NB4 (cell line): ENCODE measurements around the gene CFAP53.

Experiments used
- DNase-seq: peaks from one replicate; pipeline ENCODE4 v3.0.0; 2010; ENCODE audit warnings: low read depth
- H3K4me3 ChIP-seq: one replicate; pipeline ENCODE4 v1.5.1; 2011; ENCODE audit warnings: mild to moderate bottlenecking, low read depth, low read length, moderate library complexity
- MYC ChIP-seq: IDR thresholded peaks from 2 replicates; pipeline ENCODE4 v1.6.1; 2011; ENCODE audit warnings: low read depth, low read length
- POLR2A ChIP-seq: IDR thresholded peaks from 2 replicates; pipeline ENCODE4 v1.6.1; 2011; ENCODE audit warnings: mild to moderate bottlenecking; ENCODE audit not compliant: insufficient read length; ENCODE audit errors: extremely low read depth
- TF ChIP-seq, protein P1 (sequence below): IDR thresholded peaks from 2 replicates; pipeline ENCODE4 v1.6.1; 2011; ENCODE audit warnings: low read depth, low read length
- TF ChIP-seq, protein P2 (sequence below): IDR thresholded peaks from one replicate; pipeline ENCODE4 v1.5.1; 2012; ENCODE audit warnings: low read depth, low read length

The CFAP53 gene

DNA sequence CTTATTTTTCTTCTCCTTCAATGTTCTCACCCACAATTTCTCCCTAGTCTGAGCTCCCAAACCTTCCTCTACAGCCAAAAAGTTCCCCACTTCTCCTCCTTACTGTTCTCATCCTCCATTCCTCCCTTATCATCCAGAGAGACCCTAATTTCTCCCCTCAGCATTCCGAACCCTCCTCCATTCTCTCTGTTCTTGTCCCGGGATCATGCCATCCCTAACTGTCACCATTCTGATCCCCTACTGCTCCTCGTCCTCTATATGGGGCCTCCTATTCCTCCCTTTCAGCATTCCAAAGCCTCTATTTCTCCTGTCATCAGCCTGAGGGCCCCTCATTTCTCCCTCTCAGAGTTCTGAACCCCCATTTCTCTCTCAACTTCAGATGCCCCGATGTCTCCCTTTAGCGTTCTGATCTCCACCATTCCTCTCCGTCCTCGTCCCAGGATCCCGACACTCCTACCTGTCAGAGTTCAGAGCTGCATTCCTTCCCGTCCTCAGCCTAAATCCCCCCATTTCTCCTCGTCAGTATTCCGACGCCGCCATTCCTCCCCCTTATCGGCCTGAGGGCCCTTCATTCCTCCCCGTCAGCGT, 14.5 kb upstream of the CFAP53 start:
- TF ChIP-seq, protein P1, sequence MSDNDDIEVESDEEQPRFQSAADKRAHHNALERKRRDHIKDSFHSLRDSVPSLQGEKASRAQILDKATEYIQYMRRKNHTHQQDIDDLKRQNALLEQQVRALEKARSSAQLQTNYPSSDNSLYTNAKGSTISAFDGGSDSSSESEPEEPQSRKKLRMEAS: no peak
- TF ChIP-seq, protein P2, sequence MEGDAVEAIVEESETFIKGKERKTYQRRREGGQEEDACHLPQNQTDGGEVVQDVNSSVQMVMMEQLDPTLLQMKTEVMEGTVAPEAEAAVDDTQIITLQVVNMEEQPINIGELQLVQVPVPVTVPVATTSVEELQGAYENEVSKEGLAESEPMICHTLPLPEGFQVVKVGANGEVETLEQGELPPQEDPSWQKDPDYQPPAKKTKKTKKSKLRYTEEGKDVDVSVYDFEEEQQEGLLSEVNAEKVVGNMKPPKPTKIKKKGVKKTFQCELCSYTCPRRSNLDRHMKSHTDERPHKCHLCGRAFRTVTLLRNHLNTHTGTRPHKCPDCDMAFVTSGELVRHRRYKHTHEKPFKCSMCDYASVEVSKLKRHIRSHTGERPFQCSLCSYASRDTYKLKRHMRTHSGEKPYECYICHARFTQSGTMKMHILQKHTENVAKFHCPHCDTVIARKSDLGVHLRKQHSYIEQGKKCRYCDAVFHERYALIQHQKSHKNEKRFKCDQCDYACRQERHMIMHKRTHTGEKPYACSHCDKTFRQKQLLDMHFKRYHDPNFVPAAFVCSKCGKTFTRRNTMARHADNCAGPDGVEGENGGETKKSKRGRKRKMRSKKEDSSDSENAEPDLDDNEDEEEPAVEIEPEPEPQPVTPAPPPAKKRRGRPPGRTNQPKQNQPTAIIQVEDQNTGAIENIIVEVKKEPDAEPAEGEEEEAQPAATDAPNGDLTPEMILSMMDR: no peak
- no peak for TF ChIP-seq POLR2A
- no peak for TF ChIP-seq MYC
- DNase-seq: no peak
- H3K4me3 ChIP-seq: peak overlapping the region; percentile 99

DNA sequence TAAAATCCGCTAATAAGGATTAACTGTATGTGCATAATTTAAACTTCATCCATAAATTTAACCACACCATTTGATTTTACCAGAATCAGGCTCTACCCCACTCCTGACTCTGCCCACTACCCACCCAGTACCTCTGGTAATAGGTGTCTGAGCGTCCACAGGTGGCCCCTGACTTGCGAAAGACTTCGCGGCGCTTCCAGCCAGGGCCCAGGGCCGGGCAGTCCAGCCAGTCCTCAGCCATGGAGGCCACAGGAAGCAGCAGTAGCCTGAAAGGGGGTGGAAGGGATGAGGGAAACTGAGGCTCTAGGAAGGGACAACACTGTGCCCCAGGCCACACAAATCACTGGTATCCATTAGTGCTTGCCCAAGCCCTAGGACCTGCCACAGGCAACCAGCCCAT, 13.5 kb upstream of the CFAP53 start:
- no peak for DNase-seq
- peak overlapping the region; percentile 99 for H3K4me3 ChIP-seq
- TF ChIP-seq, protein P1: no peak
- TF ChIP-seq, protein P2: no peak
- TF ChIP-seq POLR2A (no peak), MYC (no peak)

DNA sequence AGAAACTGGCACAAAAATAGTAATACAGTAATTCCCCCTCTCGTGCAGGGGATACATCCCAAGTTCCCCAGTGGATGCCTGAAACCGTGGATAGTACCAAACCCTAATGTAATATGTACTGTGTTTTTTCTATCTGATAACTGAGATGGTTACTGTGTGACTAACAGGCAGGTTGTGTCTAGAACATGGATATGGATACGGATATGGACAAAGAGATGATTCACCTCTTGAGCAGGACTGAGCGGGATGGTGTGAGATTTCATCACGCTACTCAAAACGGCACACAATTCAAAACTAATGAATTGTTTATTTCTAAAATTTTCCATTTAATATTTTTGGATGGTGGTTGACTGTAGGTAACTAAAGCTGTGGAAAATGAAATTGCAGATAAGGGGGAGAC, 11.6 kb upstream of the CFAP53 start:
- TF ChIP-seq, protein P2: no peak
- TF ChIP-seq, protein P1: no peak
- TF ChIP-seq MYC (no peak), POLR2A (no peak)
- DNase-seq: no peak
- H3K4me3 ChIP-seq: no peak overlapping the region

DNA sequence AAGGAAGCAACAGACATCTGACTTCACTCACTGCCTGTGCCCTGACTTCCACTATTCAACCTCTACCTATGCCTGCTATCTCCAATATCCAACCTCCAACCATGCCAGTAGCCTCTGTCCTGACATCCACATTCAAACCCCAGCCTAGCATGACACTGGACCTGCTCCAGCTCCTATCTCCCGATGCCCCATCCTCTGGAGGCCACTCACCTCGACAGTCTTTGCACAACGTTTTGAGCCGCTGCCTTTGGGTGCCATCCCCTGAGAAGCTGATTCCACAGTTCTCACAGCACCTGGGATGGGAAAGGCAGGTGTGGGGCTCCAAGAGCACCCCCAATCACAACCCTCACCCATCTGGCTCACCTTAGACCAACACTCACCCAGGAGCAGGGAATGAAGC, 10.2 kb upstream of the CFAP53 start:
- DNase-seq: no peak

DNA sequence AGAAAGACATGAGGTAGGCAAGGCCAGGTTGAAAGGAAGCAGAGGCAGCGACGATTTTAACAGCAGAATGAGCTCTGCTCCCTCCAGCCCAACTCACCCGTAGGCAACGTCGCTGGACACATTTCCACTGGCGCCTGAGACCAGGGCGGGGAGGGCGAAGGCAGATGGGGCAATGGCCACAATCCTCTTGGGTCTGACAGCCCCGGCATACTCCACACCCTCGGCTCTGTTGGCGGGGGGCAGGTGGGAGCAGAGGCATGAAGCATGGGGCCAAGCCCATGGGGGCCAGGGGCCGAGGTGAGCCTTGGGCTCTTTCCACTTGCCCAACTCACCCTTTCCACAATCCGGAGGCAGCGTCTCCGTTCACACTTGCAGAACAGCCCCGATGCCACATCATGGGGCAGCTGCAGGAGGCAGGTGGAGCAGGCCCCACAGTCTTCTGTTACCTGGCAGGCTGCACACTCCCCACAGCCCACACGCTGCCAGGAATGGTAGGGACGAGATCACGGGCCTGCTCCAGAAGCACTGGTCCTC, 9.3 kb upstream of the CFAP53 start:
- no peak for DNase-seq
- no peak overlapping the region for H3K4me3 ChIP-seq
- TF ChIP-seq, protein P2: no peak
- no peak for TF ChIP-seq POLR2A
- TF ChIP-seq, protein P1: no peak
- no peak for TF ChIP-seq MYC

More for the DNA sequence above, 10.2 kb upstream of the CFAP53 start:
- TF ChIP-seq, protein P2: no peak
- TF ChIP-seq MYC (no peak), POLR2A (no peak)
- TF ChIP-seq, protein P1: no peak
- H3K4me3 ChIP-seq: no peak overlapping the region
